Measurements from ENCODE around the gene TMEM163. TPM values are rescaled to one million over a fixed set of nuclear protein-coding genes. Genes with fewer than 3 reads are reported as not detected.

Gene TMEM163
- total RNA-seq, 1 experiment from 2014 or later: not detected

GRCh38 chr2:134458473-134458853 lies 260.3 kb downstream of the TMEM163 start:
- DNase-seq (ENCODE audit: low spot score): no peak

GRCh38 chr2:134457765-134458472 lies 260.9 kb downstream of the TMEM163 start:
- no peak for DNase-seq (ENCODE audit: low spot score)

- no peak for DNase-seq (ENCODE audit: low spot score)
Observed at GRCh38 chr2:134457353-134457752, 261.4 kb downstream of the TMEM163 start.

GRCh38 chr2:134455426-134455825 lies 263.4 kb downstream of the TMEM163 start:
- no peak for DNase-seq (ENCODE audit: low spot score)

GRCh38 chr2:134454931-134455330 lies 263.9 kb downstream of the TMEM163 start:
- no peak for DNase-seq (ENCODE audit: low spot score)

GRCh38 chr2:134454426-134454825 lies 264.4 kb downstream of the TMEM163 start:
- no peak for DNase-seq (ENCODE audit: low spot score)

GRCh38 chr2:134453973-134454372 lies 264.8 kb downstream of the TMEM163 start:
- DNase-seq (ENCODE audit: low spot score): no peak

GRCh38 chr2:134453476-134453875 lies 265.3 kb downstream of the TMEM163 start:
- no peak for DNase-seq (ENCODE audit: low spot score)

GRCh38 chr2:134452042-134452733 lies 266.6 kb downstream of the TMEM163 start:
- no peak for DNase-seq (ENCODE audit: low spot score)

GRCh38 chr2:134451347-134451630 lies 267.5 kb downstream of the TMEM163 start:
- no peak for DNase-seq (ENCODE audit: low spot score)

GRCh38 chr2:134449751-134450513 lies 268.9 kb downstream of the TMEM163 start:
- DNase-seq (ENCODE audit: low spot score): no peak

GRCh38 chr2:134449157-134449556 lies 269.6 kb downstream of the TMEM163 start:
- DNase-seq (ENCODE audit: low spot score): no peak

GRCh38 chr2:134448650-134449049 lies 270.1 kb downstream of the TMEM163 start:
- no peak for DNase-seq (ENCODE audit: low spot score)

- no peak for DNase-seq (ENCODE audit: low spot score)
Observed at GRCh38 chr2:134447669-134448068, 271.1 kb downstream of the TMEM163 start.

- DNase-seq (ENCODE audit: low spot score): no peak
Observed at GRCh38 chr2:134446383-134447017, 272.3 kb downstream of the TMEM163 start.

GRCh38 chr2:134445985-134446382 lies 272.8 kb downstream of the TMEM163 start:
- DNase-seq (ENCODE audit: low spot score): no peak

GRCh38 chr2:134445116-134445515 lies 273.7 kb downstream of the TMEM163 start:
- no peak for DNase-seq (ENCODE audit: low spot score)

- DNase-seq (ENCODE audit: low spot score): no peak
Observed at GRCh38 chr2:134443814-134444480, 274.9 kb downstream of the TMEM163 start.

- no peak for DNase-seq (ENCODE audit: low spot score)
Observed at GRCh38 chr2:134441153-134441863, 277.5 kb downstream of the TMEM163 start.

- no peak for DNase-seq (ENCODE audit: low spot score)
Observed at GRCh38 chr2:134440336-134440909, 278.4 kb downstream of the TMEM163 start.

- no peak for DNase-seq (ENCODE audit: low spot score)
Observed at GRCh38 chr2:134438371-134438770, 280.4 kb downstream of the TMEM163 start.

All from HT-29 (cell line).